ENCODE results near the gene DPYD.
"Not testable (repeated sequence)": the region's sequence is repeated elsewhere in the genome, so short reads cannot be mapped to it uniquely, and the experiment has no call there.

DPYD gene

DNA sequence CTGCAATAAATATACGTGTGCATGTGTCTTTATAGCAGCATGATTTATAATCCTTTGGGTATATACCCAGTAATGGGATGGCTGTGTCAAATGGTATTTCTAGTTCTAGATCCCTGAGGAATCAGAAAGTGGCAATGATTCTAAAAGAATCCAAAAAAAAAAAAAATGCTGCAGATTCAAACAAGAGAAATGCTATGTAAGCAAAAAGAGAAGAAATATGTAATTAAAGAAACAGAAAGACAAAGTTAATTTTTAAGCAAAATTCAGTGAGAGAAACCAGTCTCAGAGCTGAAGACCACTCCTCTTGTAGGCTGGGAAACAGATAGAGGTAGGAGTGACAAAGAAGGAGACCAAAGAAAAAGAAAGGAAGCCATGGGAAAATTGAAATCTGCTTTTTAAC is 571.0 kb downstream of the DPYD start:
- DNase-seq = not testable (repeated sequence)

DNA sequence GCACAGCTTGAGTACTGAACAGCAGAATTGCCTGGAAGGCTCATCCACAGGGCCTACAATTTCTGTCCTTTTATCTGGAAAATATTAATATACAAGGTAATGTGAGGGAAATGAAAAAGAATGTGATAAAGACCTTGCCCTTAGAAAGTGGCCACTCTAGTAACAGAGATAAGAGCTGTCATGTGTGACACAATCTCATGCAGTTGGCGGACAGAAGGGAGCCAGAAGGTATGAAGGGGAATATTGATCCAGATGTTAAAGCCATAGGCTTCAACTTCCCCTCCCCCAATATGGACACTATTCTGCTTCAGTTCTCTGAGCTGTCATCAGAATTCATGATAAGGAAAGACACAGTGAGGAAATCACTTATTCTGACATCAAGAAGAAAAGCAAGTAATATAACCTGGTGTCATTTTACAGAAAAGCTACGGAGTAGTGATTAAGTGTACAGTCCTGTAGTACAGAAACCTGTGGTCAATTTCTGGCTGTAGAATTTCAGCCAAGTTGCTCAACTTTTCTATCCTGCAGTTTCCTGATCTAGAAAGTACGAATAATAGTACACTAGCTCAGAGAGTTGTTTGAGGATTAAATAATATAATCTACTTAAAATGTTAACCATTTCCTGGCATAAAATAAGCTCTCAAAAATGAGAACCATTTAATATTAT is 572.1 kb downstream of the DPYD start:
- no peak for DNase-seq

DNA sequence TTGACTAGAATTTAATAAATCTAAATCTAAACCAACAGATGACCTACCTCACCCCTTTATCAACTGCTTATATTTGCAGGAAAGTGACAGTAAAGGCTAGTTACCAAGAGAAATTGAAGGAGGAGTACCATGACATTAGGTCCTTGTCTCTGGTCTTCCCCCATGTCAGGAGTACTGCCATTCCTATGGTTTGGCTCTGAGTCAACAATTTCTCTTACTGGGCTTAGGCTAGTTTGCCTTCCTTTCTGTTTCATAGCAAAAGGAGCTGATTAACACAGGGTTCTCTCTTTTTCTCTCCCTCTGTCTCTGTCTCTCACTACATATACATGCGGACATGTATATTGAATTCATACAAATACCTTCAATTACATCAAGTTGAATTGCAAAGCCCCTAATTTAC is 579.9 kb downstream of the DPYD start:
- DNase-seq = no peak

DNA sequence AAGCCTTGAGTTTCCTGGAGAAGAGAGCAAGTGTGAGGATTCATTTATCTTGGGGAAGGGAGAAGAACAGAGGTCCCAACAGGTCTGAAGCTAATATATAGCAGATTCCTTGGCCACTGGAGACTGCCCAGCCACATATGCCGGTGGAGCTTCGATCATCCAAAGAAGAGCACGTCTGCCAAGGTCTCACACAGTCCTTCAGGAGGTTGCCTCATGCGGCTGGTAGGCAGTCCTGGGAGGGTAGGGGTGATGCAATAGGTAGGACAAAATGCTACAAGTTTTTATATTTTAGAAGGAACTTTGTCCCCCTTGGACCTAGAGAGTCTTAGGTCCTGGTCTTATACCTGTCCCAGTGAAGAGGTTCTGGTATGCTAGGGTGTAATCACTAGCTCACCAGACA is 582.5 kb downstream of the DPYD start:
- no peak for DNase-seq

DNA sequence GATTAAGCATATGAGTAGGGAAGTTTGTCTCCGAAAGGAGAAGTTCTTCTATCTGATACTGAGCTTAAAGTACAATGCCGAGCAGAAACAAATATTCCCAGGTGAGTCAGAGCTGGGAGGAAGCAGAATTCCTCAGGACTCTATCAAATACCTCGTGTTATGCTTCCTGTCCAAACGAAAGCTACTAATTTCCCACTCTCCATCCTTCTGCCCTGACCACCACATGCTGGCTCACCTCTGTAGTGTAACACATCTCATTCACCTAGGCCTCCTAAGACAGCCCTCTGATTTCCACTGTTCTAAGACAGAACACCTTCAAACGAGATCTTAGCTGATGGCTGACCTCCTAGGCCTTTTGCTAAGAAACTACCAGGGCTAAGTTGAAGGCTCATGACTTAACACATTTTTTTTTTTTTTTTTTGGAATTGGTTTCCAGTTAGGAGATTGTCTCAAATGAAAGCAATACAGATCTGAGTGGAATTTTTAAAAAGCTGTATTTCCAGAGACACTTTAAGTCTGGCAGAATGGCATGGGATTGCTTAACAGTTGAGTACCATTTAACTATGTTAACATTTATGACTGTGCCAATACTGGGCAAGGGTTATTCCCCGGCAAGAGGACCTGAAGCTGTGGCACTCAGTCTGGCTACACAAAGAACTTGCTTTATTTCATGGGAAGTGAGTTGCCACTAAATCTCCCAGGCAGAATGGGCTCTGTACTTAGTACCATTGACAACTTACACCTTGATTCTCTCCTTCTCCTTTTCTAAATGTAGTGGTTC is 583.4 kb downstream of the DPYD start:
- DNase-seq = no peak

DNA sequence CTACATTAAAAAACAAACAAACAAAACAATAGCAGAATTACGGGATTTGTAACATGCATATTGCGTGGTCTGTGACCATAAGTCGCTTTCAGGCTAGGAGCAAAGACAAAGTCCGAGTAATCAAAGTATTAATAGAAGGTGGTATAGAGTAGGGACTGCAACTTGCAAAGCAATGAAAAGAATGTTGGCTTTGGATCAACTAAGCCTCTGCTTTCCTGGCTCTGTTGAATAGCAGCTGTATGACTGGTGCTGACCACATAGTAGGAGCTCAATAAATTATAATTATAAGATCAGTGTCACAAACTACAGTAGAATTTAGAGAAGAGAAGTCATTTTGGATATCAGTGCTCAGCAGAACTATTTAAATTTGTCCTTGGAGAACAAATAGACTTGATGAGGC is 586.4 kb downstream of the DPYD start:
- no peak for DNase-seq

DNA sequence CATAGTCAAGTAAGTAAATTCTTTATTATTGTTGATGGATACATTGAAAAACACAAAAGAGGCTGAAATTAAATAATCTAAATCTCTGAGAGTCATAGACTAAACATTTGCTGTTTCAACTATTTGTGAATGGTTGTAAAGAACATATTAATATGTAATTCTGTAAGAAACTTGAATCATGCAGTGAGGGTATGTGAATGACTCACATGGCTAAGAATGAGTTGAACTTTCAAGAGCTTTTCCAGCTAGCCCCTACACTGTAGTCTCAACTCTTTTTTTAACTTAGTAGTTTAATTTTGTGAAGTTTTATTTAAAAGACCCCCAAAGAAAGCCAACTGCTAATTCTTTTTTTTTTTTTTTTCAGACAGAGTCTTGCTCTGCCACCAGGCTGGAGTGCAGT is 588.1 kb downstream of the DPYD start:
- DNase-seq = no peak

DNA sequence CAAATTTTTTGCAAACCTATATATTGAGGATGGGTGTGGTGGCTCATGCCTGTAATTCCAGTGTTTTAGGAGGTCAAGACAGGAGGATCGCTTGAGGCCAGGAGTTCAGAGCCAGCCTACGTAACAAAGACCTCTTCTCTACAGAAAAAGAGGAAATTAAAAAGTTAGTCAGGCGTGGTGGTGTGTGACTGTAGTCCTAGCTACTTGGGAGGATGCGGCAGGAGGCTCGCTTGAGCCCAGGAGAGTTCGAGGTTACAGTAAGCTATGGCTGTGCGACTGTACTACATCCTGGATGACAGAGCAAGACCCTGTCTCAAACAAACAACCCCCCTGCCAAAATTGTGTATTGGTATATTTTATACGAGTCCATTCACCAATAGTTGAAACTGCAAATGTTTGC is 589.7 kb downstream of the DPYD start:
- no peak for DNase-seq

DNA sequence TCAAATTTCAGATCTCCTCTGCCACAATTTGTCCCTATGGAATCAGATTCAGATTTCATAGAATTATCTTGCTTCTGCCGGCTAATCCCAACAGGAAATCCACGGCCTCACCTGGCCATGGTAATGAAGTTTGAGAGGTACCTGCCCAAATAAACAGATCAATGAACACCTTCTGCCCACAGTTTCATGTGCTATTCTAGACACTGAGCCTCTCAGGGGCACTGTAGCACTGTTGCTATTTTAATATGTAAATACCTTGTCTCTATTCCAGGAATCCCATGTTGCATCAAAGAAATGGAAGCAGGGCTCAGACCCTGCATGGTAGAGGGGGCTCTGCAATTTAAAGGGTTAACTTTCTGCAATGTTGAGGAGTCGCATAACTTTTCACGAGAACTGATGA is 606.1 kb downstream of the DPYD start:
- no peak for DNase-seq

DNA sequence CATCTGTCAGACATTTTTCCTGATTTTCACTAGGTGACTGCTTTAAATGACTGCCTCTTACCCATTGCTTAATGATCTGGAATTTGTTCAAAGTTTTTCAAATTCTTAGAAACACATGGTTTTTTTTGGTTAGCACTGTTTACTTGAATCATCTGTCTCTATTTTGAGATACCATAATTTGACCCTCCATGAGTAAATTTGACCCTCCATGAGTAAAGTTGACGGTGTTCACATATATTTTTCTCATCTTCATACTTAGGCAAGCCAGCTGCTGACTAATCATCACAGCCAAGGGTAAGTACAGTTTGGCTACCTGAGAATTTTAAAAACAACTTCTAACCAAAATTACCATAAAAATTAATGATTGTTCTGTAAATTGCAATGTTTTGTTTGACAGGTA is 612.7 kb downstream of the DPYD start:
- no peak for DNase-seq

DNA sequence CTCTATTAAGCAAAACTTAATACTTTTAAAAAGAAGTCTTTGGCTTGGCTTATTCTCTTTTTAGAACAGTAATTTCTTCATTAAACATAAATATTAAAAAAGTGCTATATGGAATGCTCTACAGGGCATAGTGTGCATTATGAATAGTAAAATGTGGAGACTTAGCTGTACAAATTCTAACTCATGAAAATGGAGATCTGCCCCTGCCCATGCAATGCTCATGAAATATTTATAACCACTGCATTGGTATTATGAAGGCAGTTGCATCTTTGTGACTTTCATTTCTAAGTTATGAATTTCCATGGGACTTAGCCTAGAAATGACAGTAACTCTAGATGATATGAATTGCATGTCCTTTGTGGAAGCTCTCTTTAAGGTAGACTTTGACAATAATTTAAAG is 613.3 kb downstream of the DPYD start:
- DNase-seq = no peak

DNA sequence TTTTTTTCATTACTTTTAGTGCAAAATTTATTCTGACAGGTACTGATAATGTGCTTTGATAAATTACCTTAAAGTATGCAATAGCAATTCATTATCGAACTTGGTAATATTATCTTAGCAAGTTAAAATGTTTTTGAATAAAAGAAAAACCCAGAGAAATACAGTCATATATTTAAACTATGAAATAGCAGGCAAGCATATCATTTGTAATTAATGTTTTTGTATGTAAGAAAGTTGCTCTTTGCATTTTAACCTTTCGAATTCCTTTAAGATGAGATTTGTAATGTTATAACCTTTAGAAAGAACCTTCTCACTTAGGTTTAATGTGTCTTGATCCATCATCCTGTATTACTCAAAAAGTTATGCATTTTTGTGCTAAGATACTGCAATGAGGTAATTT is 613.7 kb downstream of the DPYD start:
- no peak for DNase-seq

DNA sequence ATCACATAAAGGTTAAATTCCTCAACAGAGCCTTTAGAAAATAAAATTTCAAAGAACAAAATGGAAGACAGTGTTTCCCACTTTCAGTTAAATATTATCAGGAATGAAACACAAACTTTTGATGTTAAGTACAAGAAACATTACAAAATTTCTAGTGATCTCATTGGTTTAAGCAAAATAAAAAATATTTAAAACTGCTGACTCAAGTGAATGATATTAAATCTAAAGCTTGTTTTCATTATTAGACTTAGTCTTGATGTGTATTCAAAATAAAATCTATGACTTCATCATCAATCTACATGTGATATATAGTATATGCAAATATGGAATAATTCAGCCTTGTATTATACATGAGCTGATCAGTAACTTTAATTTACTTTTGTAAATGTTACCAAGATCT is 614.3 kb downstream of the DPYD start:
- DNase-seq = no peak

DNA sequence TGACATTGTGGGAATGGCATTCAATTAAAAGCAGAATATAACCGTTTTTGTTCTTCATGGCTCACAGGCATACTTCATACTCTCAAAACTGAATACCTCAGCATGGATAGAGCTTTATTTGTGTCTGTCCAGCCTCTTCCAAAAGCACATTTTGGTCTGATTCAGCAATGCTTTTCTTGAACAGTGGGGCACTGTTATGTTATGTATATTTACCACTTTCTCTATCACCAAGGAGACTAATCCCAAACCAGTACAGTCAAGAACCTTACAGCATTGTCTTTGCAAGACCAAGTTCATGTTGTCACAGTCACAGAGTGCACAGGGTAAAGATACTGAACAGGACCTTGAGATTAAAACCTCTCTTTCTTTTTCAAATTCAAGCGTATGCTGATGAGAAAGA is 616.5 kb downstream of the DPYD start:
- no peak for DNase-seq

DNA sequence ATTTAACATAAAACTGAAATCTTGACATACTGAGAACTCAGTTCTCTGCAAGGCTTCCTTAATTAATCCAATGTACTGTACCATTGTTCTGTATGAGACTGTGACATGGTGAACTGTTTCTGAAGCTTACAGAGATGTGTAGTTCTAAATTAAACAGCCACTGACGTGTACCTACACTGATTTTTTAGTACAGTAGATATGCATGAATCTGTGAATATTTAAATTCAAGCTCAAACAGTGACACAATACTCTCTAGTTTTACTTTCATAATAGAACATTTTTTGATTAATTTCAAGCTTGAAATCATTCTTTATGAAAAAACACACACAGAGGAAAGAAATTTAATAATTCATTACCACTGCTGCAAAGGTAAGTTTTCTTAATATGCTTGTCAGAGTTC is 621.9 kb downstream of the DPYD start:
- DNase-seq = no peak

DNA sequence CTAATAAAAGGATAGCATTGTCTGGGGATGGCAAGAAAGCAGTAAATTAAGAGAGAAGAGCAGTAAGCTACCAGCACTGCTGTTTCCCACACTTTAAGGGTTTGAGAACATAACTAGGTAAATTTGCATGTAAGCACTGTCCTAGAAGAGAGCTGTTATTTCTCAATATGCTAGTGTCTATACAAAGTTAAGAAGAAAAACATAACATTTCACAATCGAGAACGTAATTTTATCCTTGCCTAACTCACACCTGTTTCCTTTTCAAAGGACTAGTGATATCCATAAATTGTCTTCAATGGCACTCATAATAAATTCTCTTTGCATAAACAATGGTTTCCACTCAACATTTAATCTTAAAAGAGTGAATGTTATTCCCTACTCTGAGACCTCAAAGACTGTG is 623.2 kb downstream of the DPYD start:
- DNase-seq = no peak

DNA sequence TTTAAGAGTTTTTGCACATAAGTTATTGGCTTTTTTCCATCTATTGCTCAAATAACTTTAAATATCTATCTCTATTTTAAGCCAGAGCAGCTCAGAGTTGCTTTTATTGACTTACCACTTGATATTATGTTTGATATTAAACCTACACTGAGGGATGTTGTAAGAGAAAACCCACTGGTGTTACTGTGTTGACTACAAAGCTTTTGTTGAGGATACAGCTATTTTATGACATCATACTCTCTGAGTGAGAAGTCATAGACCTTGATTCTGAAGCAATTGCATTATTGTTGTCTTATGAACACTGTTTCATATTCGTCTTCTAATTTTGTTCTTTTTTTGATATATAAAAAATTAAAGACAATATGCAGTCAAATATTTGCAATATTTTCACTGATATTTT is 638.9 kb downstream of the DPYD start:
- no peak for DNase-seq

DNA sequence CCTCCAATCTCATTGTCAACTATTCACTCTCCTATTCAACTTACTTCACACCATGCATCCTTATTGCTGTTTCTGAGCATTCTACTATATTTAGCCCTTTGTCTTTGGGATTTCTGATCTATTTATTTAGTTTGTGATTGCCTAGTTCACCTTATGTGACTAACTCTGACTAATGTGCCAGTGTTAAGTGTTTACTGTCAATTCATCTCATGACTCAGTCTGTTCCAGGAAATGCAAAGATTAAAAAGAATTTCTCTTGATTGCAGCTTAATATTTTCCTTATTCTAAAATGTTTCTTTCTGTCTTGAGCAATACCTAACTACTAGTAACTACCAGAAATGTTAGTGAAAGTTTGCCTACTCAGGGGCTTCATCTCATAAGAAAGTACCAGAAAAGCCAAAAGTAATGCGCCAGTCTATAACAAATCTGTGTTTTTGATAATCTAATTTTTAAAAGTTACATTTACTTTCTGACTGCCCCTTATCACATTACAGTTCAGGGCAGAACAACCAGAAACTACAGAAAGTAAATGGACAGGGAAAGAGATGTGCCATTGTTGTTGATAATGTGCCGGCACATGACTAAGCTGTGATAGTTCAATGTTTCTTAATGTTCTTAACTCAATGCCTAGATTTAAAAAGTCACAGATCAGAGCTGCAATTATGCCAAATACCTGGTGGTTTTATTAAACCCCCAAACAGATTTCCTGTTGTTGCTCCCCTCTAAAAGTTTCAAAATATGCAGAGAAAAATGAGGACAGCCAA is 642.8 kb downstream of the DPYD start:
- DNase-seq = no peak

DNA sequence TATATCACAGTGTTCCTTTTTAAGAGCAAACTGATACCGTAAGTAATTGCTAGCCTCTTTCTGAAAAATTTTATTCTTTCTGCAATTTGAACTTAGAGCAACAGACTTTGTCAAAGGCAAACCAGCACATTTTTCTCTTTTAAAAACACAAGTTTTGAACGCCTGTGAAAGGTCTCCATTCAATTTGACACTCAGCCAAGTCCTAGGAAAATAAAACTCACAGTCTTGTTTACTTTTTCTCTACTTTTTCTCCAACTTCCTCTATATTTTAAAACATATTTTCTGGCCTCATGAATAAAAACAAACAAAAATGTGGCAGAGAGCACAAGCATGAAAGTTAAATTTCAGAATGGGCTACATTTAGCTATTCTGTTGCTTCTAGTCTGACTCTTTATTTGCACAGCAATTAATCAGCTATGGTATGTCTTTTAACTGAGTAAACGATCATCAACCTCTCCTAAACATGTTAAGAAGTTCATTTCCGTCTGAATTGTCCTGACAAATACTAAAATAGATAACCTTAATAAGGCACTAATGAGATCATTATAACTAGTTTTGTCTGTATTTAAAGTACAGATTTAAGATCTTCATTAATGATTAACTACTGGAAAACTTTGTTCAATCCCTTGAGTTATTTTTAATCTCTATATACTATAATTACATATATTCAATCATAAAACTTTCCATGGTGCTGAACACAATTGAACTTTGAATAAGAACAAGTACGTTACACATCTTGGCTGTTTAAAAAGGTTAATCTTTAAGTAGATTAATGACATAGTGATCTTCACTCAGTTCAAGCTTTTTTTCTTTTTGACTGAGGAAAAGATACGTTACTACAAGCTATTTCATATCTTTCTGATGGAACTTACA is 648.7 kb downstream of the DPYD start:
- DNase-seq = no peak

DNA sequence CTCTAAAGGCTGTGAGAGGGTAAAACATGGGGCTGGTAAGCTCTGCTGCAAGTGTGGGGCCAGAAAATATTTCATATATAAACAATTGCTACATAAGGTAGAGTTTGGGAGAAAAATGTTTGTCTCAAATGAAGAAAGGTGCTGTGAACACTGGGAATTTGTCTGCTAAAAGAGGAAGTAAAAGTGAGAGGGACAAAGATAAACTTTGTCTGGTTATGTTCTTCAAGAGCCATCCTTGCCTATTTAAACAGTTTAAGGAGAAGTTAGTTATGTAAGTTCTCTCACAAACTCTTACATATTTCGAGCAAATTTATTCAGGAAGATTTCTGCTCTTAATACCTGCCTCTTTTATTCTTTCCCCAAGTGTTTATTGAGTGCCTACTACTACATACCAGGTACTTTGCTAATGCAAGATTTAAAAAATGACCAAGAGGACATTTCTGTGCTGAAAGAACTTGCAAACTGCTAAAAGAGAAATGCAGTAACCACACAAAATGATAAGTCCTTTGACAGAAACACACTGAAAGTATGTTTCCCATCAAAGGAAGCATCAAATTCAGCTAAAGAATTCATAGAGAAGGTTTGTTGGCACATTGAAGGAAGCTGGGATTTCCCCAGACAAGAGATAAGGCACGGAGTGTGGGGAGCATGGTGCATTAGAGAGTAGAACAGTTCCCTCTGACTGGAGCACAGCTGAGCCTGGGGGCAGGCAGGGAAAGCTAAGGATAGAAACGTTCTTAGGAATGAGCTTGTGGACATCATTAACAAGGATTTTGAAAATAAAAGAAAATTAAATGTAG is 650.1 kb downstream of the DPYD start:
- DNase-seq = no peak

DNA sequence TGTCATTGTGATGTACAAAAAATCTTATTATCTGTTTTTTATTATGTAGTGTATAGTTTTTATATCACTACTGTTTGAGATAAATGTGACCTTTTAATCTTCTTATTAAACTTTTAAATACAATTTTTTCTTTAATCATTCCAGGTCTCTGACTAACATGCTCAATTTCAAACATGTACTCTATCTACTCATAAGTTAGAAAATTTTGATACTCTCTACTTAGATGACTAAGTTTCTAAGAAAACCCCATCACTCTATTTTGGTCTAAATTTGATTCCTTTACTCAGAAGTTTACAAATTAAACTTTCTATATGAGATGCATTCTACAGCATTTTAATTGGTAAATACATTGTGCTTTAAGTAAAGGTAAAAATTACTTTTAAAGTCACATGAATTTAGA is 655.2 kb downstream of the DPYD start:
- no peak for DNase-seq

DNA sequence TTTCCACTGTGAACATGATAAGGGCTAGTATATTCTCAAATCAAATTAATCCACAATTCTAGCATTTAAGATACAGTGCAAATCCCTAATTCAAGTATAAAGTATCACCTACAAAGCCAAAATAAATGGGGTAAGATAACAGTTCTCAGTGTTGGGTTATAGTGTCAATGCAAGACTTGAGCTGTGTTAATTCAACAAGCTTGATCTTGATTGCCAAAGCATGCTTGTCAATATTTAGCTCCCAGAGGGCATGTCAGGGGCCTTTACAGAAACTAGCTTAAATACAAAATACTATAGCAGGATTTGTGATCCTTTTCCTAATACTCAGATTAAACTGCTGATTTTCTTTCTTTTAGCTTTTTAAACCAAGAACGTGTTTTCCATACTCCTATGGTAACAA is 658.0 kb downstream of the DPYD start:
- DNase-seq = no peak

All from activated CD8-positive, alpha-beta memory T cell treated with anti-CD3 and anti-CD28 coated beads, Interleukin-2, amount 50 U/mL, for 48 hours (primary cell).